HG03469 (cell line): Measurements from ENCODE around the gene RAB6B.

ENCODE experiments used
- ATAC-seq: cut with Tn5 transposase; IDR thresholded peaks from one replicate; pipeline ENCODE4 v1.9.1; 2021; ENCODE audit warnings: mild to moderate bottlenecking, moderate library complexity, moderate number of reproducible peaks; ENCODE audit not compliant: unreplicated experiment

RAB6B gene

GRCh38 chr3:133838916-133839800 is 56.5 kb downstream of the RAB6B start:
- no peak for ATAC-seq

- no peak for ATAC-seq
These were observed 57.3 kb downstream of the RAB6B start for GRCh38 chr3:133838296-133838789.

GRCh38 chr3:133837487-133838295 is 58.0 kb downstream of the RAB6B start:
- no peak for ATAC-seq

GRCh38 chr3:133836497-133837158 is 59.1 kb downstream of the RAB6B start:
- no peak for ATAC-seq

- ATAC-seq: no peak
These were observed 59.7 kb downstream of the RAB6B start for GRCh38 chr3:133835961-133836360.

GRCh38 chr3:133835418-133835743 is 60.3 kb downstream of the RAB6B start:
- ATAC-seq: no peak

GRCh38 chr3:133834621-133835417 is 60.9 kb downstream of the RAB6B start:
- ATAC-seq: no peak

GRCh38 chr3:133833880-133834620 is 61.6 kb downstream of the RAB6B start:
- ATAC-seq: no peak

GRCh38 chr3:133833267-133833666 is 62.4 kb downstream of the RAB6B start:
- no peak for ATAC-seq

GRCh38 chr3:133832802-133833144 is 62.9 kb downstream of the RAB6B start:
- ATAC-seq: no peak

- ATAC-seq: no peak
These were observed 63.5 kb downstream of the RAB6B start for GRCh38 chr3:133831966-133832801.

GRCh38 chr3:133830071-133830470 is 65.6 kb downstream of the RAB6B start:
- ATAC-seq: no peak

GRCh38 chr3:133829310-133829707 is 66.4 kb downstream of the RAB6B start:
- ATAC-seq: no peak

GRCh38 chr3:133828576-133829309 is 66.9 kb downstream of the RAB6B start:
- no peak for ATAC-seq

GRCh38 chr3:133827684-133828083 is 68.0 kb downstream of the RAB6B start:
- ATAC-seq: no peak

GRCh38 chr3:133827136-133827535 is 68.5 kb downstream of the RAB6B start:
- ATAC-seq: no peak

GRCh38 chr3:133825969-133826727 is 69.5 kb downstream of the RAB6B start:
- no peak for ATAC-seq
